ENCODE results near the gene PHC2. TPM values are rescaled to one million over a fixed set of nuclear protein-coding genes. Genes with fewer than 3 reads are reported as not detected.
A peak's percentile ranks its signal among the peaks of the same experiment; 100 is the strongest.

The PHC2 gene
- total and polyA plus RNA-seq, 4 donors = 79.9 to 311 (median 121) TPM

DNA sequence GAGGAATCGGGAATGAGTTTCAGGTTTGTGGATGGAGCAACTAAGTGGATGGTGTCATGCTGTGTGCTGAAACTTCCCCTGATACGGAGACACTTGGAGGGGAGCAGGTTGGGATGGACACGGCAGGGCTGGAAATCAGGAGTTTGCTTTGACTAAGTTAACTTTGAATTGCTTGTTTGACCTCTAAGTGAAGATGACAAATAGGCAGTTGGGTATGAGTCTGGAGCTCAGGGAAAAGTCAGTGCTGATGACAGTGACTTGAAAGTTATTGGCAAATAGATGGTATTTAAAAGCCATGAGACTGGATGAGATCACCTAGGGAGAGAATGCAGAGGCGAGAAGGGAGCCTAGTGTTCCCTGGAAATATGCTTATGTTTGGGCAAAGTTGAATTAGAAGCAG lies 28.8 kb upstream of the PHC2 start:
- no peak overlapping the region for H3K9ac ChIP-seq (ENCODE audit: insufficient read depth in 1 of 2, low read length in 2 of 2)
- no peaks in the 10 kb centered on the region for H3K27me3 ChIP-seq (ENCODE audit: control insufficient read depth in 3 of 3, insufficient read depth in 3 of 3, low read length in 2 of 3)
- DNase-seq = no peak
- H3K9me3 ChIP-seq (ENCODE audit: control insufficient read depth in 4 of 4, insufficient read depth in 3 of 4, low read length in 3 of 4) = peaks cover 0 to 1% (median 0%) of the 10 kb centered on the region in 4 donors
- no peak overlapping the region for H3K4me3 ChIP-seq
- no peak for ATAC-seq (ENCODE audit: insufficient read depth, low FRiP score)
- H3K27ac ChIP-seq (ENCODE audit: low read depth in 1 of 2, low read length in 1 of 2) = peak overlapping the region in 1 of 2 donors; percentile 59
- no peaks in the 10 kb centered on the region for H3K36me3 ChIP-seq (ENCODE audit: control insufficient read depth in 4 of 4, insufficient read depth in 4 of 4, low read length in 4 of 4)
- H3K4me1 ChIP-seq (ENCODE audit: control insufficient read depth in 5 of 5, insufficient read depth in 5 of 5, low read length in 5 of 5) = peaks cover 0 to 12% (median 0%) of the 10 kb centered on the region in 5 donors
- TF ChIP-seq, protein P1, sequence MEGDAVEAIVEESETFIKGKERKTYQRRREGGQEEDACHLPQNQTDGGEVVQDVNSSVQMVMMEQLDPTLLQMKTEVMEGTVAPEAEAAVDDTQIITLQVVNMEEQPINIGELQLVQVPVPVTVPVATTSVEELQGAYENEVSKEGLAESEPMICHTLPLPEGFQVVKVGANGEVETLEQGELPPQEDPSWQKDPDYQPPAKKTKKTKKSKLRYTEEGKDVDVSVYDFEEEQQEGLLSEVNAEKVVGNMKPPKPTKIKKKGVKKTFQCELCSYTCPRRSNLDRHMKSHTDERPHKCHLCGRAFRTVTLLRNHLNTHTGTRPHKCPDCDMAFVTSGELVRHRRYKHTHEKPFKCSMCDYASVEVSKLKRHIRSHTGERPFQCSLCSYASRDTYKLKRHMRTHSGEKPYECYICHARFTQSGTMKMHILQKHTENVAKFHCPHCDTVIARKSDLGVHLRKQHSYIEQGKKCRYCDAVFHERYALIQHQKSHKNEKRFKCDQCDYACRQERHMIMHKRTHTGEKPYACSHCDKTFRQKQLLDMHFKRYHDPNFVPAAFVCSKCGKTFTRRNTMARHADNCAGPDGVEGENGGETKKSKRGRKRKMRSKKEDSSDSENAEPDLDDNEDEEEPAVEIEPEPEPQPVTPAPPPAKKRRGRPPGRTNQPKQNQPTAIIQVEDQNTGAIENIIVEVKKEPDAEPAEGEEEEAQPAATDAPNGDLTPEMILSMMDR (IDR thresholded peaks at IDR 0.05; ENCODE audit: control extremely low read depth, extremely low read depth) = no peak
- WGBS, 2 donors = 81 to 83% methylated on average over 4 of the region's 4 CpGs

DNA sequence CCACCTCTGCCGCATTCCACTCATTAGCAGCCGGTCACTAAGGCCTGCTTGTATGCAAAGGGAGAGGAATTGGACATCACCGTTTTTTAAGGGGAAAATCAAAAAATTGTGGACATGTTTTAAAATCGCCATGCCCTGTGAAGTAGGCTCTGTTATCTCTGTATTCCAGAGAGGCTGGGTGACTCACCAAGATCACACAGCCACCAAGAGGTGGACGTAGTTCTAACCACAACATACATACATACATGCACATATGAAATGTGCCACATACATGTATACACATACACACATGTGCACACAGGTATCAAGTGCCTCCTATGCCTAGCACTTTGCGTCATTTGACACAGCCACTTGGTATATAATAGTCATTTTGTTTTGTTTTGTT lies 25.6 kb upstream of the PHC2 start:
- H3K27ac ChIP-seq (ENCODE audit: low read depth in 1 of 2, low read length in 1 of 2) = peak overlapping the region in 1 of 2 donors; percentile 38
- ATAC-seq (ENCODE audit: insufficient read depth, low FRiP score) = no peak

DNA sequence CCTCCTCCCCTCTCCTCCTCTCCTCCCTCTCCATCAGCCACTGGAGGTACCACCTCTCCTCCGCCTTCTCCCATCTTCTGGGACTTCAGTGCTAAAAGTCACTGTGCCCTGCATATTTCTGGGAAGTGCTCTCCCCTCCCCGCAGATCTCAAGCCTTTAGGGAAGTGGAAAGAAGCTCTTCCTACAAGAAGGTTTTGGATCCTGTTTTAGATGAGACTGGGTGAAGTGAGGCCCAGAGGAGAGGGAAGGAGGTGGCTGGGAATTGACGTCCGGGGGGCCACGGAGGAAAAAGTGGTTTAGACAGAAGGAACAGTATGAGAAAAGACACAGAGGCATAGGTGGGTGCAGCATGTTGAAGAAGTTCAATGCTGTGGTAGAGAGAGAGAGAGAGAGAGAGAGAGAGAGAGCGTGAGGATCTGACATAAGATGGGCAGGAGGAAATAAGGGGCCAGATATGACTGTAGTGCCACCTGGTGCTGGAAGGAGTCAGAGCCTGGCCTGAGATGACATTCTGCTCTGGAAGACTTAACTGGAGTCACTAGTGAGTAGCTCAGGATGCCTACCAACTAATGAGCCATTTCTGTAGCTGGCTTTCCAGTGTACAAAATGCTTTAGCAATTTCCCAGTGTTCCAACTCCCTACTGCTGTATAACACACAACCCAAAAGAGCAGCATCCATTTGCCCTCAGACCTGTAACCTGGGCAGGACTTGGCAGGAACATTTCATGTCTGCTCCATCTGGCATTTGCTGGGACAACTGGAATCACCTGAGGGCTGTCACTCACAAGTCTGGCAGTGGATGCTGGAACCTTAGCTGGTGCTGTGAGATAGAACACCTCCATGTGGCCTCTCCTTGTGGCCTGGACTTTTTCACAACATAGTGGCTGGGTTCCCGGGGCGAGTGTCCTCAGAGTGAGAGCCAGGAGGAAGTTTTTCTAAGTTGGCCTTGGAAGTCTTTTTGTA lies 24.9 kb upstream of the PHC2 start:
- peaks cover 0 to 8% (median 0%) of the 10 kb centered on the region in 5 donors for H3K4me1 ChIP-seq (ENCODE audit: control insufficient read depth in 5 of 5, insufficient read depth in 5 of 5, low read length in 5 of 5)

More for the DNA sequence above, 25.6 kb upstream of the PHC2 start:
- H3K9ac ChIP-seq (ENCODE audit: insufficient read depth in 1 of 2, low read length in 2 of 2) = no peak overlapping the region
- H3K36me3 ChIP-seq (ENCODE audit: control insufficient read depth in 4 of 4, insufficient read depth in 4 of 4, low read length in 4 of 4) = no peaks in the 10 kb centered on the region
- DNase-seq = no peak
- no peaks in the 10 kb centered on the region for H3K9me3 ChIP-seq (ENCODE audit: control insufficient read depth in 4 of 4, insufficient read depth in 3 of 4, low read length in 3 of 4)
- TF ChIP-seq, protein P1 (IDR thresholded peaks at IDR 0.05; ENCODE audit: control extremely low read depth, extremely low read depth) = no peak
- H3K4me1 ChIP-seq (ENCODE audit: control insufficient read depth in 5 of 5, insufficient read depth in 5 of 5, low read length in 5 of 5) = peaks cover 0 to 11% (median 0%) of the 10 kb centered on the region in 5 donors
- 85 to 90% methylated on average over 6 of the region's 6 CpGs for WGBS, 2 donors
- no peak overlapping the region for H3K4me3 ChIP-seq
- no peaks in the 10 kb centered on the region for H3K27me3 ChIP-seq (ENCODE audit: control insufficient read depth in 3 of 3, insufficient read depth in 3 of 3, low read length in 2 of 3)

More for the DNA sequence above, 24.9 kb upstream of the PHC2 start:
- H3K27me3 ChIP-seq (ENCODE audit: control insufficient read depth in 3 of 3, insufficient read depth in 3 of 3, low read length in 2 of 3) = no peaks in the 10 kb centered on the region
- TF ChIP-seq, protein P1 (IDR thresholded peaks at IDR 0.05; ENCODE audit: control extremely low read depth, extremely low read depth) = peak; percentile 10
- no peak overlapping the region for H3K9ac ChIP-seq (ENCODE audit: insufficient read depth in 1 of 2, low read length in 2 of 2)
- ATAC-seq (ENCODE audit: insufficient read depth, low FRiP score) = no peak
- no peaks in the 10 kb centered on the region for H3K9me3 ChIP-seq (ENCODE audit: control insufficient read depth in 4 of 4, insufficient read depth in 3 of 4, low read length in 3 of 4)
- H3K36me3 ChIP-seq (ENCODE audit: control insufficient read depth in 4 of 4, insufficient read depth in 4 of 4, low read length in 4 of 4) = no peaks in the 10 kb centered on the region
- peak overlapping the region in 1 of 2 donors; percentile 38 for H3K27ac ChIP-seq (ENCODE audit: low read depth in 1 of 2, low read length in 1 of 2)
- DNase-seq = peak; percentile 38 to 77 (median 59)
- no peak overlapping the region for H3K4me3 ChIP-seq
- WGBS, 2 donors = 41 to 48% methylated on average over 8 of the region's 8 CpGs

Measured in lung (tissue), 12 donors.